Natural killer cell (primary cell): ENCODE data around the gene MECP2. TPM values are rescaled to one million over a fixed set of nuclear protein-coding genes. Genes with fewer than 3 reads are reported as not detected.

Experiments used
- ATAC-seq, 3 donors: fragments of 150-1000 bp in 2 of 3; fragments of 200-7000 bp in 1 of 3; cut with Tn5 transposase; 1 replicate in 1 of 3; 2 replicates in 2 of 3; pipeline ENCODE4 v1.10.0; 2021; ENCODE audit warnings: mild to moderate bottlenecking in 2 of 3, moderate library complexity in 2 of 3
- DNase-seq, 2 donors: peaks; one replicate each; pipeline versions ENCODE4 v3.0.0 to v3.0.0-alpha.2; 2013 to 2021; ENCODE audit warnings: mixed read lengths in 1 of 2
- H3K27ac ChIP-seq: one replicate; pipeline ENCODE4 v1.5.1; 2013; ENCODE audit warnings: mild to moderate bottlenecking, low read length
- H3K27me3 ChIP-seq: one replicate; pipeline ENCODE4 v1.6.1; 2013; ENCODE audit warnings: low read length; ENCODE audit not compliant: control insufficient read depth, insufficient read depth
- H3K36me3 ChIP-seq: one replicate; pipeline ENCODE4 v1.6.1; 2013; ENCODE audit warnings: low read length; ENCODE audit not compliant: control insufficient read depth, insufficient read depth
- H3K4me1 ChIP-seq: one replicate; pipeline ENCODE4 v1.6.1; 2013; ENCODE audit warnings: low read length; ENCODE audit not compliant: control insufficient read depth, insufficient read depth
- H3K4me3 ChIP-seq: one replicate; pipeline ENCODE4 v1.5.1; 2013; ENCODE audit warnings: low read length
- H3K9me3 ChIP-seq: one replicate; pipeline ENCODE4 v1.6.1; 2013; ENCODE audit warnings: low read length; ENCODE audit not compliant: control insufficient read depth, insufficient read depth
- H3K27ac Mint-ChIP-seq, 2 donors: one replicate each; pipeline ENCODE4 v1.8.0; 2022; ENCODE audit warnings: mild to moderate bottlenecking in 2 of 2, mixed read lengths in 2 of 2, moderate library complexity in 1 of 2
- H3K27me3 Mint-ChIP-seq, 2 donors: one replicate each; pipeline ENCODE4 v1.8.0; 2022; ENCODE audit warnings: low read depth in 2 of 2, mixed read lengths in 2 of 2
- H3K36me3 Mint-ChIP-seq: one replicate; pipeline ENCODE4 v1.8.0; 2022; ENCODE audit warnings: mixed read lengths
- H3K4me1 Mint-ChIP-seq, 2 donors: one replicate each; pipeline ENCODE4 v1.8.0; 2022; ENCODE audit warnings: mixed read lengths in 2 of 2
- H3K4me3 Mint-ChIP-seq: one replicate; pipeline ENCODE4 v1.8.0; 2022; ENCODE audit warnings: mild to moderate bottlenecking, moderate library complexity, mixed read lengths
- H3K9me3 Mint-ChIP-seq, 2 donors: one replicate each; pipeline ENCODE4 v1.8.0; 2022; ENCODE audit warnings: mixed read lengths in 2 of 2
- CTCF ChIP-seq: fragments of 200-600 bp; IDR thresholded peaks from one replicate; pipeline ENCODE4 v1.8.0; 2022; ENCODE audit warnings: antibody characterized with exemption
- WGBS: methylation state at CpG from one replicate; pipeline ENCODE4 v1.1.7; 2013; ENCODE audit warnings: missing lambda C conversion rate; ENCODE audit not compliant: insufficient coverage; 5-methylcytosine and 5-hydroxymethylcytosine counted together
- intact Hi-C: fragments of 100-400 bp; cut with micrococcal nuclease; formaldehyde crosslinking; loops from one replicate; pipeline ENCODE4 v1.14.2; 2022
- total RNA-seq, 4 donors: library from RNA; stranded (reverse); fragments of 120-200 nt in 1 of 4; gene quantifications; one replicate each; pipeline versions ENCODE4 v1.2.3 to v1.2.4, GENCODE V29; 2013 to 2022

The MECP2 gene
- total RNA-seq, 3 donors from 2014 or later (not counting 1 experiment from before 2014, with no cell fraction given), result 177 to 198 (median 182) TPM

DNA sequence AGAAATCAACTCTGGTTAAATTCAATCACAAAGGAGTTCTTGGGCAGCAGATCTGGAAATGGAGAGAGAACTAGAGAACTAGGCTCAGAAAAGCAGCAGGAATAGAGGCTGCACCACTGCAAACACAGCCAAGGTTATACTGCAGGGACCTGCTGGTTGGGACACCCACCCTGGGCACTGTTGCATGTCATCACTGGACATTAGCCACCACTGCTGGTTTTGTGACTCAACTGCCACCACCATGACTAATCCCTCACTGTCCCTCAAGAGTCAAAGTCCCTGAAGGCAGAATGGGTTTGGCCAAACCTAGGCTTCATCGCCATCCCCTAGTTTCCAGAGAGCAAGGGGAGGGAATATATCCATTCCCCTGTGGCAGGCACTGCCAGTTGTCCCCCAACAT is 39.7 kb downstream of the MECP2 start:
- Histone ChIP-seq H3K36me3 (peaks cover 9% of the 10 kb centered on the region), H3K27ac (no peak overlapping the region), H3K9me3 (no peaks in the 10 kb centered on the region), H3K27me3 (no peaks in the 10 kb centered on the region), H3K4me3 (no peak overlapping the region), H3K4me1 (peaks cover 22% of the 10 kb centered on the region)
- ATAC-seq (no peak), DNase-seq (no peak)
- H3K9me3 Mint-ChIP-seq, result no peaks in the 10 kb centered on the region
- H3K4me1 Mint-ChIP-seq, result peaks cover 42 to 58% of the 10 kb centered on the region in 2 donors
- WGBS, result 100% methylated on average over 1 of the region's 1 CpG
- peak overlapping the region; percentile 51 to 70 for H3K27ac Mint-ChIP-seq
- no peak overlapping the region for H3K4me3 Mint-ChIP-seq
- no peaks in the 10 kb centered on the region for H3K36me3 Mint-ChIP-seq
- intact Hi-C loops, result no loop called here
- TF ChIP-seq CTCF, result no peak
- H3K27me3 Mint-ChIP-seq, result no peaks in the 10 kb centered on the region

DNA sequence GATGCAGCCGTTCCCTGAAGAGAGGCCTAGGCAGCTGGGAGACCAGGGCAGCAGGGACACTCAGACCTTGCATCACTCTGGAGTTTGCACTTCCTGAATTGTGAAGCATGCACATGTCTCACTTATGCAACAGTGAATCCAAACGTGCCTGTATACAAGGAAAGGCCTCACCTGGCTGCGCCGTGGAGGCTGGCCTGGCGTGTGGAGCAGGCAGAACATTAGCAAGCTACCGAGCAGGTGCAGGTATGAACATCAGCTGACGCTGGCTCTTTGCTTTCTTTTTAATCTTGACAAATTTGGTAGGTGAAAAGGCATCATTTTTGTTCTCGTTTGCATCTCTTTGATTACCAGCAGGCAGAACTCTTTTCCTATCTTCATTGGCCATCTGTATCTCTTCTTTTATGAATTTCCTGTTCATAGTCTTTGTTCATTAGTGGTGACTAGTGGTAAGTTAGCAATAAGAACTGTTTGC is 40.7 kb downstream of the MECP2 start:
- peak in 1 of 2 donors; percentile 32 for DNase-seq
- Histone ChIP-seq H3K9me3 (no peaks in the 10 kb centered on the region), H3K27ac (no peak overlapping the region), H3K4me1 (peaks cover 21% of the 10 kb centered on the region), H3K27me3 (no peaks in the 10 kb centered on the region), H3K4me3 (no peak overlapping the region), H3K36me3 (peaks cover 9% of the 10 kb centered on the region)
- Mint-ChIP-seq H3K4me3 (no peak overlapping the region), H3K36me3 (no peaks in the 10 kb centered on the region), H3K4me1 (peaks cover 42 to 53% of the 10 kb centered on the region in 2 donors), H3K9me3 (no peaks in the 10 kb centered on the region), H3K27ac (peak overlapping the region; percentile 51 to 70), H3K27me3 (no peaks in the 10 kb centered on the region)
- WGBS, result 53% methylated on average over 8 of the region's 8 CpGs
- no peak for TF ChIP-seq CTCF
- ATAC-seq, result no peak
- intact Hi-C loops, result no loop called here

- Histone ChIP-seq H3K4me1 (peaks cover 8% of the 10 kb centered on the region), H3K27ac (no peak overlapping the region), H3K9me3 (no peaks in the 10 kb centered on the region), H3K27me3 (no peaks in the 10 kb centered on the region), H3K36me3 (peaks cover 18% of the 10 kb centered on the region), H3K4me3 (no peak overlapping the region)
- H3K27me3 Mint-ChIP-seq, result no peaks in the 10 kb centered on the region
- DNase-seq, result peak; percentile 47 to 81
- no peak overlapping the region for H3K4me3 Mint-ChIP-seq
- no CpG with 5 or more reads among the region's 8 CpGs for WGBS
- TF ChIP-seq CTCF, result peak; percentile 56
- H3K36me3 Mint-ChIP-seq, result no peaks in the 10 kb centered on the region
- ATAC-seq, result peak; percentile 73 to 90 (median 84)
- intact Hi-C loops, result loop anchor here (1.0 kb wide), 1 partner anchor 38 kb away; no protein-coding TSS in a partner anchor
- peaks cover 28 to 47% of the 10 kb centered on the region in 2 donors for H3K4me1 Mint-ChIP-seq
- H3K27ac Mint-ChIP-seq, result peak overlapping the region; percentile 37 to 78
- H3K9me3 Mint-ChIP-seq, result no peaks in the 10 kb centered on the region
Measured at GRCh38 chrX:154051201-154051810, 46.2 kb downstream of the MECP2 start.

DNA sequence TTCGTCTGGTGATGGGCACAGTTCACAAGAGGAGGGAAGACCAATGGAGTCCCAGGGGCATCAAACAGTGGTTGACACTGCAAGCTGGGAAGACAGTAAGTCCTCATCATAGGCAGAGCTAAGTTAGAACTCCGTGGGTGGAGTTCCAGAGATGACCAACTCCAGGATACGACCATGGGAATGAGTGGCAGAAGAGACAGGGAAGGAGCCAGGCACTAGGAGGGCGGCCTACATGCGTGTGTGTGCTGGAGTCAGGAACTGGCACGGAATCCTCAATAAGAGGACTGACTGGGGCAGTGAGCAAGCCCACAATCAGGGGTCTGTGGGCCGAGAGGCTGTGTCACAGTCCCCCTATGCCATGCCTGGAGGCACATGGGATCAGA is 47.4 kb downstream of the MECP2 start:
- Histone ChIP-seq H3K4me3 (no peak overlapping the region), H3K4me1 (peaks cover 11% of the 10 kb centered on the region), H3K27ac (no peak overlapping the region), H3K27me3 (no peaks in the 10 kb centered on the region), H3K36me3 (peaks cover 21% of the 10 kb centered on the region), H3K9me3 (no peaks in the 10 kb centered on the region)
- Mint-ChIP-seq H3K36me3 (no peaks in the 10 kb centered on the region), H3K4me1 (peaks cover 26 to 45% of the 10 kb centered on the region in 2 donors), H3K27me3 (no peaks in the 10 kb centered on the region), H3K4me3 (no peak overlapping the region), H3K9me3 (no peaks in the 10 kb centered on the region), H3K27ac (peak overlapping the region in 1 of 2 donors; percentile 78)
- intact Hi-C loops, result no loop called here
- ATAC-seq, result no peak
- TF ChIP-seq CTCF, result no peak
- WGBS, result 92% methylated on average over 7 of the region's 7 CpGs
- DNase-seq, result no peak
